GM18858 (cell line): ENCODE results near the gene LYG1.
"Not testable (repeated sequence)": the region's sequence is repeated elsewhere in the genome, so short reads cannot be mapped to it uniquely, and the experiment has no call there.

Experiments
- ATAC-seq: cut with Tn5 transposase; IDR thresholded peaks from one replicate; pipeline ENCODE4 v1.9.1; 2021; ENCODE audit not compliant: unreplicated experiment

The LYG1 gene

GRCh38 chr2:99278195-99278765 lies 22.7 kb downstream of the LYG1 start:
- not testable (repeated sequence) for ATAC-seq

GRCh38 chr2:99275882-99276281 lies 25.1 kb downstream of the LYG1 start:
- ATAC-seq: no peak

- no peak for ATAC-seq
Observed at GRCh38 chr2:99261242-99261641, 39.8 kb downstream of the LYG1 start.

GRCh38 chr2:99260184-99260583 lies 40.8 kb downstream of the LYG1 start:
- no peak for ATAC-seq

- no peak for ATAC-seq
Observed at GRCh38 chr2:99259465-99259864, 41.5 kb downstream of the LYG1 start.

GRCh38 chr2:99256677-99257076 lies 44.3 kb downstream of the LYG1 start:
- no peak for ATAC-seq

- no peak for ATAC-seq
Observed at GRCh38 chr2:99255491-99256318, 45.3 kb downstream of the LYG1 start, which contains the start of gene LYG2. Gene LYG2 (minus strand): TSS chr2:99255666. CDS start chr2:99254260, 1,406 bp downstream.

- ATAC-seq: no peak
Observed at GRCh38 chr2:99249951-99250350, 51.0 kb downstream of the LYG1 start.

- no peak for ATAC-seq
Observed at GRCh38 chr2:99242151-99242550, 58.8 kb downstream of the LYG1 start.

- no peak for ATAC-seq
Observed at GRCh38 chr2:99240431-99240830, 60.6 kb downstream of the LYG1 start.

GRCh38 chr2:99238599-99238998 lies 62.4 kb downstream of the LYG1 start:
- no peak for ATAC-seq
